ENCODE measurements around the gene FAM234B. TPM values are rescaled to one million over a fixed set of nuclear protein-coding genes. Genes with fewer than 3 reads are reported as not detected.

FAM234B gene
- polyA plus RNA-seq, 1 experiment = 7.3 TPM

- ChIA-PET POLR2A (interaction anchor here (0.6 to 1.2 kb wide), 4 partner anchors 25 to 94 kb away, joined by 3 to 4 read pairs (median 3); no protein-coding TSS in a partner anchor), CTCF (interaction anchor here (0.6 to 1.8 kb wide), 5 partner anchors 15 to 722 kb away, joined by 4 to 12 read pairs (median 4); no protein-coding TSS in a partner anchor)
- no peak for TF ChIP-seq CTCF (IDR thresholded peaks at IDR 0.05; ENCODE audit: low read depth, low read length)
- Histone ChIP-seq H3K4me3 (ENCODE audit: low read depth, low read length) (no peak overlapping the region), H3K9me3 (ENCODE audit: control insufficient read depth, insufficient read depth, low read length) (no peaks in the 10 kb centered on the region), H3K27me3 (ENCODE audit: control insufficient read depth, insufficient read depth, low read length) (no peaks in the 10 kb centered on the region), H3K27ac (ENCODE audit: low read depth, low read length) (peak overlapping the region; percentile 78)
- no peak for DNase-seq (ENCODE audit: low read depth, low spot score)
Measured at GRCh38 chr12:13008741-13009380, 35.3 kb upstream of the FAM234B start.

DNA sequence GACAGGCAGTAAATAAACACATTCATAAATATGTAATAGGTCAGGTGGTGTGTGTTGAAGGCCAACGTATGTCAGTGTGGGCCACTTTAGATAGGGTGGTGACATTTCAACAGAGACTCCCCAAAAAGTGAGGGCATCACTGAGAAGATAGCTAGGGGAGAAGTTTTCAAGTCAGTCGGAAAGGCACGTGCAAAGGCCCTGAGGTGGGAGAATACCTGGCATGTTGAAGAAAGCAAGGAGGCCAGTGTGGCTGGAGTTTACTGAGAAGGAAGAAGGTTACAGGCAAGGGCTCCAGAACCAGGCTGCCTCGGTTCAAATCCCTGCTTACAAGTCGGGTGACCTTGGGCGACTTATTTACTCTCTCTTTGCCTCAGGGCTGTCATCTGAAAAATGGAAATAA lies 33.1 kb upstream of the FAM234B start:
- Histone ChIP-seq H3K4me3 (ENCODE audit: low read depth, low read length) (no peak overlapping the region), H3K27me3 (ENCODE audit: control insufficient read depth, insufficient read depth, low read length) (no peaks in the 10 kb centered on the region), H3K27ac (ENCODE audit: low read depth, low read length) (no peak overlapping the region), H3K9me3 (ENCODE audit: control insufficient read depth, insufficient read depth, low read length) (no peaks in the 10 kb centered on the region)
- ChIA-PET POLR2A (no interaction called here), CTCF (no interaction called here)
- TF ChIP-seq CTCF (IDR thresholded peaks at IDR 0.05; ENCODE audit: low read depth, low read length) = no peak
- DNase-seq (ENCODE audit: low read depth, low spot score) = no peak

GRCh38 chr12:13022851-13023271 lies 21.3 kb upstream of the FAM234B start:
- TF ChIP-seq CTCF (IDR thresholded peaks at IDR 0.05; ENCODE audit: low read depth, low read length) = no peak
- H3K9me3 ChIP-seq (ENCODE audit: control insufficient read depth, insufficient read depth, low read length) = no peaks in the 10 kb centered on the region
- no peaks in the 10 kb centered on the region for H3K27me3 ChIP-seq (ENCODE audit: control insufficient read depth, insufficient read depth, low read length)
- ChIA-PET POLR2A (no interaction called here), CTCF (interaction anchor here (0.6 to 6.2 kb wide), 4 partner anchors 9 to 190 kb away, joined by 4 to 50 read pairs (median 9); no protein-coding TSS in a partner anchor)
- DNase-seq (ENCODE audit: low read depth, low spot score) = no peak
- H3K27ac ChIP-seq (ENCODE audit: low read depth, low read length) = no peak overlapping the region
- H3K4me3 ChIP-seq (ENCODE audit: low read depth, low read length) = no peak overlapping the region

GRCh38 chr12:13023811-13024530 lies 20.2 kb upstream of the FAM234B start:
- peak; percentile 46 for TF ChIP-seq CTCF (IDR thresholded peaks at IDR 0.05; ENCODE audit: low read depth, low read length)
- Histone ChIP-seq H3K27me3 (ENCODE audit: control insufficient read depth, insufficient read depth, low read length) (no peaks in the 10 kb centered on the region), H3K27ac (ENCODE audit: low read depth, low read length) (no peak overlapping the region), H3K4me3 (ENCODE audit: low read depth, low read length) (no peak overlapping the region), H3K9me3 (ENCODE audit: control insufficient read depth, insufficient read depth, low read length) (no peaks in the 10 kb centered on the region)
- ChIA-PET POLR2A (no interaction called here), CTCF (interaction anchor here (0.6 to 6.2 kb wide), 12 partner anchors 9 to 232 kb away, joined by 3 to 50 read pairs (median 4); partner anchors contain the start of gene FAM234B)
- no peak for DNase-seq (ENCODE audit: low read depth, low spot score)

DNA sequence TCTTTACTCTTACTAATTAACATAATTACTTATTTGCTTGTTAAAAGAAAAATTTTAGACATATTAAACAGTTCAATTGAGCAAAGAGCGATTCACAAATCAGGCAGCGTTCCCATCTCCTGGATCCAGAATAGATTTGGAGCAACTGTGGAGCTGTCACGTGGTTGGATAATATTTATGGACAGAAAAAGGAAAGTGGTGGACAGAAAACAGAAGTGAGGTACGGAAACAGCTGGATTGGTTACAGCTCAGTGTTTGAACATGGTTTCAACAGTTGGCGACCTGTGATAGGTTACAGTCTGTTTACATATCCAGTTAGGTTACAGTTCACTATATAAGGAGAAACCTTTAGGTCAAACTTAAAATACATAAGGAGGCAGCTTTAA lies 19.7 kb upstream of the FAM234B start:
- Histone ChIP-seq H3K27me3 (ENCODE audit: control insufficient read depth, insufficient read depth, low read length) (no peaks in the 10 kb centered on the region), H3K9me3 (ENCODE audit: control insufficient read depth, insufficient read depth, low read length) (no peaks in the 10 kb centered on the region), H3K4me3 (ENCODE audit: low read depth, low read length) (no peak overlapping the region), H3K27ac (ENCODE audit: low read depth, low read length) (no peak overlapping the region)
- DNase-seq (ENCODE audit: low read depth, low spot score) = no peak
- CTCF ChIA-PET = interaction anchor here (0.6 to 6.2 kb wide), 9 partner anchors 9 to 231 kb away, joined by 3 to 50 read pairs (median 4); partner anchors contain the start of gene FAM234B
- POLR2A ChIA-PET = no interaction called here
- TF ChIP-seq CTCF (IDR thresholded peaks at IDR 0.05; ENCODE audit: low read depth, low read length) = no peak

All from AG04450 (cell line).